Stimulated activated naive CD8-positive, alpha-beta T cell treated with anti-CD3 and anti-CD28 coated beads, Interleukin-15, Interleukin-2, amounts not matched to agents 100 U/mL and 50 U/mL, for 24 hours (primary cell): ENCODE results near the gene SDS.

ENCODE experiments used
- ATAC-seq: fragments of 150-1000 bp; cut with Tn5 transposase; one replicate; pipeline ENCODE4 v1.10.0; 2021
- DNase-seq: peaks from one replicate; pipeline ENCODE4 v3.0.0; 2021

Gene SDS

DNA sequence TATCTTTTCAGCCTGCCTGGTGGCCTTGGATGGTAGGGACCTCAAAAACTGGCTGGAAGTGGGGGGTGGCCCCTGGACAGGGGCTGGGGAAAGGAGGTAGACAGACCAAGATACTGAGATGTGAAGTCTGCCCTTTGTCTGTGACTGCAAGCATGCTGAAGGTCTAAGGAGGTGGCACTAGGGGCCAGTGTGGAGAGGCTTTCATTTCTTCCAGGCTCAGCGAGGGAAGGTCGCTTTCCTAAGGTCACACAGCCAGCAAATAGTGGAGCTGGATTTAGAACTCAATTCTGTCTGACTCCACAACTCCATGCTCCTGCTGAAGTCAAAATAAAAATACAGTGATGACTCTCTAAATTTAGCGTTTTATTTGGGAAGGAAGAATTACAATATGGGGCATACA is 56.6 kb downstream of the SDS start:
- DNase-seq (no peak), ATAC-seq (no peak)

DNA sequence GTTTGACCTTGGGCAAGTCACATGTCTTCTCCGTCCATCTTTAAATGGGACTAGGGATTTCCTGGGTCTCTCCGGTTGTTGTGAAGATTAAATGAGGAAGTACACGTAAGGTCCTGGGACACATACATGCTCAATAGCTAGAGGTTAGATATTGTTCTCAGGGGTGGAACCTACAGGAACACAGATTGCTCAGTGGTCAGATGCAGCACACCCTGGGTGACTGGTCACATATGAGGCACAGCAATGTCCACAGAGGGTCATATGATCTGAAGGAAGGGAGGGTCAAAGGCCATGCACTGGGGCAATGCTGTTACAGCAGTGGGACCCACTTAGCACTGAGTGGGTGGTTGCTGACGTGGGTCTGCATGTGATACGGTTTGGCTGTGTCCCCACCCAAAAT is 57.3 kb downstream of the SDS start:
- ATAC-seq (no peak), DNase-seq (no peak)

DNA sequence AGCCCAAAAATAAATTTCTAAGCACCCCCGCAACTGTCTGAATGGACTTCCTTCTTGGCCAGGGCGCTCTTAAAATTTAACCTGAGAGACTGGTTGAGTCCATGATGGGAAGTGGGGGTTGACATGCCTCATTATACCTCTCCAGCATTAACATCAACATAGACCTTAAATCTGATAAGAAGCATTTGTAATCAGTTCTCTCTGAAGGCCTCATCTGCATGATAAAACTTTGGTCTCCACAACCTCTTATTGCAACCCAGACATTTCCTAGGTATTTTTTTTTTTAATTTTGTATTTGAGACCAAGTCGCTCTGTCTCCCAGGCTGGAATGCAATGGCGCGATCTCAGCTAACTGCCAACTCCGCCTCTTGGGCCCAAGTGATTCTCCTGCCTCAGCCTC is 58.4 kb downstream of the SDS start:
- no peak for ATAC-seq
- no peak for DNase-seq
